Endothelial cell (in vitro differentiated cells): ENCODE results near the gene FREM1. TPM values are rescaled to one million over a fixed set of nuclear protein-coding genes. Genes with fewer than 3 reads are reported as not detected.

ENCODE experiments used
- DNase-seq: peaks from one replicate; pipeline ENCODE4 v3.0.0; 2021; ENCODE audit warnings: low spot score
- H3K27ac Mint-ChIP-seq: one replicate; pipeline ENCODE4 v1.8.0; 2021; ENCODE audit warnings: mixed read lengths, inconsistent platforms; ENCODE audit not compliant: unreplicated experiment
- H3K27me3 Mint-ChIP-seq: one replicate; pipeline ENCODE4 v1.8.0; 2021; ENCODE audit warnings: mild to moderate bottlenecking, moderate library complexity, mixed read lengths, inconsistent platforms; ENCODE audit not compliant: unreplicated experiment
- H3K36me3 Mint-ChIP-seq: one replicate; pipeline ENCODE4 v1.8.0; 2021; ENCODE audit warnings: mild to moderate bottlenecking, low read depth, mixed read lengths, inconsistent platforms; ENCODE audit not compliant: unreplicated experiment
- H3K4me1 Mint-ChIP-seq: one replicate; pipeline ENCODE4 v1.8.0; 2021; ENCODE audit warnings: mild to moderate bottlenecking, mixed read lengths, inconsistent platforms; ENCODE audit not compliant: unreplicated experiment
- H3K4me3 Mint-ChIP-seq: one replicate; pipeline ENCODE4 v1.8.0; 2021; ENCODE audit warnings: mild to moderate bottlenecking, mixed read lengths, inconsistent platforms; ENCODE audit not compliant: unreplicated experiment
- H3K9me3 Mint-ChIP-seq: one replicate; pipeline ENCODE4 v1.8.0; 2021; ENCODE audit warnings: mixed read lengths, inconsistent platforms; ENCODE audit not compliant: unreplicated experiment
- total RNA-seq: library from RNA; stranded (reverse); fragmentation: NEBNext Ultra II Directional; extraction: Animal tissue kit (Norgen Biotek cat#: 25700); gene quantifications from one replicate; pipeline ENCODE4 v1.2.1, GENCODE V29; 2021; ENCODE audit not compliant: unreplicated experiment
- TF ChIP-seq, protein P1 (sequence below): fragments of 200-600 bp; sonication (generic); IDR thresholded peaks from one replicate; pipeline ENCODE4 v1.5.0; 2021; ENCODE audit warnings: antibody characterized with exemption; ENCODE audit not compliant: unreplicated experiment

Gene FREM1
- total RNA-seq, 1 donor from 2014 or later: 2.9 TPM

- Mint-ChIP-seq H3K36me3 (no peaks in the 10 kb centered on the region), H3K27ac (no peak overlapping the region), H3K4me3 (no peak overlapping the region), H3K27me3 (no peaks in the 10 kb centered on the region), H3K9me3 (no peaks in the 10 kb centered on the region), H3K4me1 (peaks cover 5% of the 10 kb centered on the region)
- TF ChIP-seq, protein P1, sequence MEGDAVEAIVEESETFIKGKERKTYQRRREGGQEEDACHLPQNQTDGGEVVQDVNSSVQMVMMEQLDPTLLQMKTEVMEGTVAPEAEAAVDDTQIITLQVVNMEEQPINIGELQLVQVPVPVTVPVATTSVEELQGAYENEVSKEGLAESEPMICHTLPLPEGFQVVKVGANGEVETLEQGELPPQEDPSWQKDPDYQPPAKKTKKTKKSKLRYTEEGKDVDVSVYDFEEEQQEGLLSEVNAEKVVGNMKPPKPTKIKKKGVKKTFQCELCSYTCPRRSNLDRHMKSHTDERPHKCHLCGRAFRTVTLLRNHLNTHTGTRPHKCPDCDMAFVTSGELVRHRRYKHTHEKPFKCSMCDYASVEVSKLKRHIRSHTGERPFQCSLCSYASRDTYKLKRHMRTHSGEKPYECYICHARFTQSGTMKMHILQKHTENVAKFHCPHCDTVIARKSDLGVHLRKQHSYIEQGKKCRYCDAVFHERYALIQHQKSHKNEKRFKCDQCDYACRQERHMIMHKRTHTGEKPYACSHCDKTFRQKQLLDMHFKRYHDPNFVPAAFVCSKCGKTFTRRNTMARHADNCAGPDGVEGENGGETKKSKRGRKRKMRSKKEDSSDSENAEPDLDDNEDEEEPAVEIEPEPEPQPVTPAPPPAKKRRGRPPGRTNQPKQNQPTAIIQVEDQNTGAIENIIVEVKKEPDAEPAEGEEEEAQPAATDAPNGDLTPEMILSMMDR: peak; percentile 92
- peak; percentile 46 for DNase-seq
Observed at GRCh38 chr9:14768405-14769229, 141.6 kb downstream of the FREM1 start.

- TF ChIP-seq, protein P1: no peak
- H3K27ac Mint-ChIP-seq: no peak overlapping the region
- H3K4me3 Mint-ChIP-seq: no peak overlapping the region
- H3K9me3 Mint-ChIP-seq: no peaks in the 10 kb centered on the region
- peaks cover 5% of the 10 kb centered on the region for H3K4me1 Mint-ChIP-seq
- no peaks in the 10 kb centered on the region for H3K36me3 Mint-ChIP-seq
- H3K27me3 Mint-ChIP-seq: no peaks in the 10 kb centered on the region
- DNase-seq: no peak
Observed at GRCh38 chr9:14766299-14766698, 143.9 kb downstream of the FREM1 start.

DNA sequence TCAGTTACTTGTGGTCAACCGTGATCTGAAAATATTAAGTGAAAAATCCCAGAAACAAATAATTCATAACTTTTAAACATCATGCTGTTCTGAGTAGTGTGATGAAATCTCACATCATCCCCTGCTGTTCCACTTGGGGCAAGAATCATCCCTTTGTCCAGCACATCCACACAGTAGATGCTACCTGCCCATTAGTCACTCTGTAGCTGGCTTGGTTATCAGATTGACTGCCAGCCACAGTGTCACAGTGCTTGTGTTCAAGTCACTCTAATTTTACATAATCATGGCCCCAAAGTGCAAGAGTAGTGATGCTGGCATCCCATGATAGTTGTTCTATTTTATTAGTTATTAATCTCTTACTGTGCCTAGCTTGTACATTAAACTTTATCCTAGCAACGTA lies 148.6 kb downstream of the FREM1 start:
- Mint-ChIP-seq H3K4me1 (no peaks in the 10 kb centered on the region), H3K9me3 (no peaks in the 10 kb centered on the region), H3K4me3 (no peak overlapping the region), H3K27ac (no peak overlapping the region), H3K36me3 (no peaks in the 10 kb centered on the region), H3K27me3 (no peaks in the 10 kb centered on the region)
- TF ChIP-seq, protein P1: no peak
- no peak for DNase-seq

GRCh38 chr9:14760060-14760459 lies 150.2 kb downstream of the FREM1 start:
- DNase-seq: no peak
- no peak overlapping the region for H3K27ac Mint-ChIP-seq
- no peaks in the 10 kb centered on the region for H3K4me1 Mint-ChIP-seq
- H3K36me3 Mint-ChIP-seq: no peaks in the 10 kb centered on the region
- H3K9me3 Mint-ChIP-seq: no peaks in the 10 kb centered on the region
- H3K4me3 Mint-ChIP-seq: no peak overlapping the region
- H3K27me3 Mint-ChIP-seq: no peaks in the 10 kb centered on the region
- TF ChIP-seq, protein P1: no peak

DNA sequence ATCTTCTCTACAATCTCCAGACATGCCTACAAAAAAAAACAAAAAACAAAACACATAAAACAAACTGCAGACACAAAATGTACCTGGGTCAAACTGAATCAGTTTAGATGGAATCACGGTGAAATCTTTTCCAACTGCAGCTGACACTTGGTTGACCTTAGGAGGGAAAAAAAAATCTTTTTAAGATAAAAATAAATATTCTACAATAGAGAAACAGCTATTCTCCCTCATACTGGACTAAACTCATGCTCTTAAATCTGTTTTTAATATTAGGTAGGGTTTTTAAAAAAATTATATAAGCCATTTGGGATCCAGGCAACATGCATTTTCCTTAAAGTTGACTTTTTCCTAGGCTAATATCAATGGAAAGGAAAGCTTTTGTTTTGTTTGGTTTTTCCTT lies 153.9 kb downstream of the FREM1 start:
- no peak for DNase-seq
- Mint-ChIP-seq H3K36me3 (no peaks in the 10 kb centered on the region), H3K4me1 (peaks cover 23% of the 10 kb centered on the region)

More for the DNA sequence above, 153.9 kb downstream of the FREM1 start:
- TF ChIP-seq, protein P1: no peak
- no peak overlapping the region for H3K27ac Mint-ChIP-seq
- no peak overlapping the region for H3K4me3 Mint-ChIP-seq
- H3K9me3 Mint-ChIP-seq: no peaks in the 10 kb centered on the region
- H3K27me3 Mint-ChIP-seq: no peaks in the 10 kb centered on the region
